HS-27A (cell line): ENCODE data around the gene ATRNL1.
A peak's percentile ranks its signal among the peaks of the same experiment; 100 is the strongest.
"Not testable (repeated sequence)": the region's sequence is repeated elsewhere in the genome, so short reads cannot be mapped to it uniquely, and the experiment has no call there.

Source experiments
- DNase-seq: peaks from one replicate; pipeline ENCODE4 v3.0.0-alpha.2; 2012; ENCODE audit warnings: low read depth, missing footprints

The ATRNL1 gene

DNA sequence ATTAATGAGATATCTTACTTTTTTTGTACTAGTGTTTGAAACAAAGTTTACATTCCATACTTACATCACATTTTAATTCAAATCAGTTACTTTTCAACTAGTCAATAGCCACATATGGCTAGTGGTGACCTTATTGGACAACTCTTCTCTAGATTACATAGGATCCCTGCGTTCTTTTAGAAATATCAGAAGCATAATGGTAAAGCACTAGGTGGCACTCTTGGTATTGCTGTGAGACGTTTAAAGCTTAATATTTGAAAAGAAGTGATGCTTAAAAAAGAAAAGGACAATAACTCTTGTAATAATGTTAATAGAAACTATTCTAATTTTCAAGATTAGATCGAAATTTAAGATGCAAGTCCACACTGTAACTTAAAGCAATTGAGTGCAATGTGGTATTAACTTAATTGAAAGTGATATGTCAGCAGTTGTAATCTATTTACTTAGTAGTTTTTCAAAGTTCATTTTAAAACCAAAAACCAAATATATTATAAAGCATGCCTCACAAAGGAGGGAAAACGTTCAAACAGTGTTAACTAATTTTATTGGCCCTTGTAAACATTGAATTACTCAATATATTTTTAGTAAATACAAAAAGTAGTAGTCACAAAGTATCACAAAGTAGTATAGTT, 339.1 kb downstream of the ATRNL1 start:
- DNase-seq = no peak

DNA sequence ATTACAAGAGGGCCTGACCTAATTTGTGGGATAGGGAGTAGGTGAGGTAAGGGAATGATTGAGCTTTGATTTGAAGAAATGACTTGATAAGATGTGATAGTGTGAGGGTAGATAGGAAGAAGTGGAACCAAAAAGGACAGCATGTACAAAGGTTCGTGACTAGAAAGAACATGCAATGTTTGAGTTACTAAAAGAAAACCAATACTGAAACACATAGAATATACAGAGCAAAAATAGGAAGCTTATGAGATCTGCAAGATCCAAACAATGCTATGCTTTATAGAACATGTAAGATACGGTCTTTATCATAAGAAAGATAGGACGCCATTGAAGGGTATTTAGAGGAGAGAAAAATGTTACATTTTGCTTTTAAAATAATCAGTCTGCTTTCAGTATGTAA, 343.8 kb downstream of the ATRNL1 start:
- no peak for DNase-seq

DNA sequence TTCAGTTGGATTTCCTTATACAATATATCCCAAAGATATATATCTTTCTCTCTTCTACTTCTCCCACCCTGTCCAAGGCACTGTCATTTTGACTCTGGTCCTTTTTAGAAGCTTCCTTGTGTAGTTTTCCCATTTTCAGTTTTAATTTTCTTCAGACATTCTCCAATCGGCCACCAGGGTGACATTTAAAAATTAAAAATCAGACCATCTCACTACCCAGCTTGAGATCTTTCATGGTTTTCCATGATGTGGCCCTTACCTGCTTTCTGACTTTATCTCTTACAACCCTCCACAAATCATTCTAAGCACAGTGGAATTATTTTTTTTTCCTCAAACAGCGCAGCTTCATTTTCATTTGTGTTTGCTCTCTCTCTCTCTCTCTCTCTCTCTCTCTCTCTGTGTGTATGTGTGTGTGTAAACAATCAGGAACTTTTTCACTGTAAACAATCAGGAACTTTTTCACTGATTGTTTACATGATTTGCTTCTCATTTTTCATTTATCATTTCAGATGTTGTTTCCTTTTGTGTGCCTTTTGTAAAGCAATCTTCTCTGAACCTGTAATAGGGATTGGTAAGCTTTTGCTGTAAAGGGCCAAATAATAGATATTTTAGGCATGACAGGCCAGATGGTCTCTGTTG, 348.9 kb downstream of the ATRNL1 start:
- no peak for DNase-seq

DNA sequence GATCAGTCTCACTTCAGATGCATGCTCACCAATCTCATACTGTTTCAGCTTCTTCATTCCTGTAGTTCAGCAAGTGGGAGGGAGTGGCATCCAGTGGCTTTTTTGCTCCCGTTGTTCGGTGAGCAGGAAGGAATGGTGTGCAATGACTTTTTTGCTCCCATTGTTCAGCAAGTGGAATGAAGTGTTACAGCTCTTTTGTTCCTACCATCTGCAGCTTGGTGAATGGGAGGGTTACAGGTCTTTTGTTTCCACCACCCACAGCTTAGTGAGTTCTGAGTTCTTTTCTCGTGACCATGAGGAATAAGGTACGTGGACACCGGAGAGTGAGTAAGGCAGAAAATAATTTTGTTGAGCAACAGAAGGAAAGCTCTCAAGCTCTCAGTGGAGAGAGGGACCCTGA, 363.6 kb downstream of the ATRNL1 start:
- no peak for DNase-seq

GRCh38 chr10:115483294-115483693, 390.1 kb downstream of the ATRNL1 start:
- no peak for DNase-seq

DNA sequence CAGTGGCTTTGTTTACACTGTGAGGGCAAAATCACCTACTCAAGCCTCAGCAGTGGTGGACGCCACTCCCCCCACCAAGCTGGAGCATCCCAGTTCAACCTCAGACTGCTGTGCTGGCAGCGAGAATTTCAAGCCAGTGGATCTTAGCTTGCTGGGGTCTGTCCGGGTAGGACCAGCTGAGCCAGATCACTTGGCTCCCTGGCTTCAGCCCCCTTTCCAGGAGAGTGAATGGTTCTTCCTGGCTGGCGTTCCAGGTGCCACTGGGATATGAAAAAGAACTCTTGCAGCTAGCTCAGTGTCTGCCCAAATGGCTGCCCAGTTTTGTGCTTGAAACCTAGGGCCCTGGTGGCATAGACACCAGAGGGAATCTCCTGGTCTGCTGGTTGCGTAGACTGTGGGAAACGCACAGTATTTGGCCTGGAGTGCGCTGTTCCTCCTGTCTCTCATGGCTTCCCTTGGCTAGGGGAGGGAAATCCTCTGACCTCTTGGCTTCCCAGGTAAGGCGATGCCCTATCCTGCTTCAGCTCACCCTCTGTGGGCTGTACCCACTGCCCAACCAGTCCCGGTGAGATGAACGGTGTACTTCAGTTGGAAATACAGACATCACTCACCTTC, 398.5 kb downstream of the ATRNL1 start:
- no peak for DNase-seq

GRCh38 chr10:115503546-115503945, 410.4 kb downstream of the ATRNL1 start:
- DNase-seq = no peak

- no peak for DNase-seq
Observed at GRCh38 chr10:115514895-115515294, 421.7 kb downstream of the ATRNL1 start.

DNA sequence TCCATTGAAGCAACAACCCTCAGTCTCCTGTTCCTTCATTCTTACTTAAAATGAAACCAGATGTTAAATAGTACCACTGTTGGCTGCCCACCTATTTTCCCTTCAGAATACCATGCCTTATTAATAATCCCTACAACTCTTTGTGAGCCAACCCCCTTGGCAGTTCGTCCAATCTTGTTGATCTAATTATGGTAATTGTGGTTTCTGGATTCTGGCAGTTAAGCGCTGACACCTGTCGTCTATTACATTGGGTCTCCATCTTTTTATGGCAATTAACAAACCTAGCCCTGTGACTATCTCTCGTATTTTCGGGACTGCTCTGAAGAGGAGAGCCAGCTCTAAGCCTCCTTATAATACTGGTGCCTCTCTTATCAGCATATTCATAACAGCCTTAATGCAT, 432.0 kb downstream of the ATRNL1 start:
- DNase-seq = no peak

- not testable (repeated sequence) for DNase-seq
Observed at GRCh38 chr10:115527682-115528081, 434.5 kb downstream of the ATRNL1 start.

- not testable (repeated sequence) for DNase-seq
Observed at GRCh38 chr10:115536401-115536800, 443.2 kb downstream of the ATRNL1 start.

GRCh38 chr10:115539142-115539762, 446.1 kb downstream of the ATRNL1 start:
- no peak for DNase-seq

- DNase-seq = no peak
Observed at GRCh38 chr10:115555887-115556402, 462.8 kb downstream of the ATRNL1 start.

DNA sequence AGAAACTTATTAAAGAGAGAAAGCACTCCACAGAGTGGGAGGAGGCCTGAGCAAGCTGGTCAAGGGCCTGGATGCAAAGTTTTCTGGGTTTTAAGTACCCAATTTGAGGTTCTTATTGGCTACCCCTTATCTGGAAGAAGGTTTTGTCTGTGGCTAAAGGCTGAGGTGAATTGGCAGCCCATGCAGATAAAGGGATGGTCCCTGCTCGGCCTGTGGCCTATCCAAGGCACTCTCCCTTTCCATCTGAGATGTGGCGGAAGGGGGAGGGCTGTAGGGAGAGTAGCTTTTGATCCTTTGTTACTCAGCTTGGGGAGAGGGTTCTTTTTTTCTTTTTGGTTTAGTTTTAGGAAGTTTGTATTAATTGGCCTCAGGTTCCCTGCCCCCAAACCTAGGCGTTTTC, 465.1 kb downstream of the ATRNL1 start:
- DNase-seq = no peak

DNA sequence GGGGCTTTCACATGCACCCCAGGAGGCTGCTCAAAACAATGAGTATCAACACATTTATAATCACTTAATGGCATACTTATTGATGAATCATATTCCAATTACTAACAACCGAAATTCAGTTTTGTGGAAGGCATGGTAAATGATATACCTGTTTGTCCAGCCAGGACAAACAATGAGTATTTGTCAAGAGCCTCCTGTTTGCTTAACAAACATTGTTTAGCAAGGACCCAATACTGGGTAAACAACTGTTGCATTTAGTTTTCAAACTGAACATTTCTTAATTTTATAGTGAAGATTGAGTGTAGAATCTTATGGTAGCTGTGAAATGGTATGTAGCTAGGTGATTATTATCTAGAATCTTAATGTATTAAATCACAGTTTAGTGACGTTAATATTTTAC, 473.7 kb downstream of the ATRNL1 start:
- DNase-seq = no peak

DNA sequence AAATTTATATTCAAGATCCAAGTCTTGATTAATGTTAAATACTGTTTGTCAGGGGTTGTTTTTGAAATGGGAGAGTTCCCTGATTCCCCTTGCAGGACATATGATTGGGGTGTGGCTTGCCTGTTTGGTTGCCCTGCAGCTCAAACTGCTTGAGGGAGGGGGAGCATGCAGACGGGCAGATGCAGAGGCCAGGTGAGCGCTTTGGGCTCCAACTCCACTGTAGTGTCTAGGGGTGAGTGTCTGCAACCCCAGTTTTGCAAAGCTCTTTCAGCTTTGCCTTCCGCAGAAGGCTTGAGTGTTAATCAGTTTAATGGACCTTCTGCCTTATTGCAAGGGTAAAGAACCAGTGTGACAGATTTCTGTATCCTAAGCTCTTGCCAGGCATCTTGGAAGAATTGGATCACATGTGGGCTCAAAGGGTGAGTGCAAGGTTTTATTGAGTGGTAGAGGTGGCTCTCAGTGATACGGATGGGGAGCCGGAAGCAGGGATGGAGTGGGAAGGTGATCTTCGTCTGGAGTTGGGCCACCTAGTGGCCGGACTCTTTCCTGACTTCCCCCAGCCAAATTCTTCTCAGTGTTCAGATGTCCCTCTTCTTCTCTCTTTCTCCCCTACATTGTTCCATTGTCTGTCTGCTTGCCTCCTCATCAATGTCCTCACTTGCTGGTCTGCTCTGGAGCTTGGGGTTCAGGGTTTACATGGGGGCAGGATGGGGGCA, 479.7 kb downstream of the ATRNL1 start:
- no peak for DNase-seq

GRCh38 chr10:115580239-115580638, 487.1 kb downstream of the ATRNL1 start:
- no peak for DNase-seq

GRCh38 chr10:115593060-115593459, 499.9 kb downstream of the ATRNL1 start:
- DNase-seq = no peak

GRCh38 chr10:115604627-115605026, 511.5 kb downstream of the ATRNL1 start:
- DNase-seq = no peak

GRCh38 chr10:115606086-115606485, 512.9 kb downstream of the ATRNL1 start:
- DNase-seq = peak; percentile 7

DNA sequence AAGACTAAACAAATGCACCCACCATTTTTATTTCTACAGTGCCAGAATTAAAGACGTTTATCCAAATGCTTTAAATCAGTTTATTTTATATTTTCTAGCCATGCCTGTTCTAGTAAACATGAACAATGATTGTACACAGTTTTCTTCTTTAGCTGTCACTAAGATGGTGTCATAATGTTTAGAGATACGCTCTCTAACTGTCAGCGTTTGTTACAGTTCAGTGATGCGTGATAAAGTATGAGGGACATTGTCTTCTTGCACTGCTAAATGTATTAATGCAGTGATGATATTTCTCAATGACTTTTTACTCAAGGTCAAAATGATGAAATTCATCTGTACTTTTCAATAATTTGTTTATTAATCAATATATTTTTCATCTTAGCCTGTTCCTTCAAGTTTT, 513.6 kb downstream of the ATRNL1 start:
- DNase-seq = no peak

DNA sequence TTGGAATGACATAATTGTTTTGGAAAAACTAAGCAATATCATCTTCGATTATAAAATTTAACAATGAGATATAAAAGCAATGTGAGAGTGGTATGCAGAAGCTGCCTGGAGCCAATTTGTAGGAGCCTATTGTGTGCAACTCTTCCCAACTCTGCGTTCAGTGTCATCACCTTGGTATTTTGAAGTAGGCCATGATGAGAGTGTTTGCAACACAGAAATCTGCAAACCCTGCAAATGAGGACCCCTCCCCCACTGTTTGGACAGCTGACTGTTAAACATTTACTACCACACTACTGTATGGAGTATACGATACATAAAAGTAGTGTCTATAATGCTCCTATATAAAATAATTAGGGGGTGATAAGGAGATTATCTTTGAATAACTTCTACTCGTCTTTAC, 531.3 kb downstream of the ATRNL1 start:
- peak; percentile 12 for DNase-seq
